Measurements from ENCODE around the gene RIN3. TPM values are rescaled to one million over a fixed set of nuclear protein-coding genes. Genes with fewer than 3 reads are reported as not detected.

Gene RIN3
- total RNA-seq, 4 donors from 2014 or later, result 15.1 to 32.3 (median 21.9) TPM

- TF ChIP-seq, protein P1, sequence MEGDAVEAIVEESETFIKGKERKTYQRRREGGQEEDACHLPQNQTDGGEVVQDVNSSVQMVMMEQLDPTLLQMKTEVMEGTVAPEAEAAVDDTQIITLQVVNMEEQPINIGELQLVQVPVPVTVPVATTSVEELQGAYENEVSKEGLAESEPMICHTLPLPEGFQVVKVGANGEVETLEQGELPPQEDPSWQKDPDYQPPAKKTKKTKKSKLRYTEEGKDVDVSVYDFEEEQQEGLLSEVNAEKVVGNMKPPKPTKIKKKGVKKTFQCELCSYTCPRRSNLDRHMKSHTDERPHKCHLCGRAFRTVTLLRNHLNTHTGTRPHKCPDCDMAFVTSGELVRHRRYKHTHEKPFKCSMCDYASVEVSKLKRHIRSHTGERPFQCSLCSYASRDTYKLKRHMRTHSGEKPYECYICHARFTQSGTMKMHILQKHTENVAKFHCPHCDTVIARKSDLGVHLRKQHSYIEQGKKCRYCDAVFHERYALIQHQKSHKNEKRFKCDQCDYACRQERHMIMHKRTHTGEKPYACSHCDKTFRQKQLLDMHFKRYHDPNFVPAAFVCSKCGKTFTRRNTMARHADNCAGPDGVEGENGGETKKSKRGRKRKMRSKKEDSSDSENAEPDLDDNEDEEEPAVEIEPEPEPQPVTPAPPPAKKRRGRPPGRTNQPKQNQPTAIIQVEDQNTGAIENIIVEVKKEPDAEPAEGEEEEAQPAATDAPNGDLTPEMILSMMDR (IDR thresholded peaks at IDR 0.05; ENCODE audit: low read depth), result no peak
Measured at GRCh38 chr14:92683041-92683440, 169.5 kb downstream of the RIN3 start.

DNA sequence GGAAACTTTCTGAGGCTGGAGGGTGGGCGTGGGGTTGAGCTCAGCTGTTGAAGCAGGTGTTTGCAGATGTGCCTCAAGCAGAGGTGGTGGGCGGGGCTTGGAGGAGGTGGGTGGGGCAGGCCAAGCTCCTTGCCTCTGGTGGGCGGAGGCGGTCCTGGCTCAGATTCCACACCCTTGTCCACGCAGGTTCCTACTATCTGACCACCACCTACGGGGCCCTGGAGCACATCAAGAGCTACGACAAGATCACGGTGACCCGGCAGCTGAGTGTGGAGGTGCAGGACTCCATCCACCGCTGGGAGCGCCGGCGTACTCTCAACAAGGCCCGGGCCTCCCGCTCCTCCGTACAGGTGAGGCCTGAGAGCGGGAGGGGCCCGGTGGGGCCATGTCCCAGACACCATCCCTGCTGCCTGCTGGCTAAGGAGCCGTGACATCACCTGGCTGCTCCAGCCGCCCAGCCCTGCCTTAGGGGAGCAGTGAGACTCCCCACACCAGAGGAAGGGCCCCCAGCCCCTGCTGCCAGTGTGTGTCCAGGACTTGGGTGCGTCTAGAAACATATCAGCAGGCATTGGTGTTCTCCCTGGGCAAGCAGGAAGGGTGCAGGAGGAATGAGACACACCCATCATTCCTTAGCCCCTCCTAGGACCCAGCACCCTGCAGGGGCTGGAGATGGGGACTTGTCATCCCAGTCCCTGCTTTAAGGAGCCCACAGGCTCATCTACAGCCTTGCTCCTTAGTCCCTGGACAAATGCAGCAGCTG, 171.4 kb downstream of the RIN3 start:
- TF ChIP-seq, protein P1 (IDR thresholded peaks at IDR 0.05; ENCODE audit: low read depth), result no peak

DNA sequence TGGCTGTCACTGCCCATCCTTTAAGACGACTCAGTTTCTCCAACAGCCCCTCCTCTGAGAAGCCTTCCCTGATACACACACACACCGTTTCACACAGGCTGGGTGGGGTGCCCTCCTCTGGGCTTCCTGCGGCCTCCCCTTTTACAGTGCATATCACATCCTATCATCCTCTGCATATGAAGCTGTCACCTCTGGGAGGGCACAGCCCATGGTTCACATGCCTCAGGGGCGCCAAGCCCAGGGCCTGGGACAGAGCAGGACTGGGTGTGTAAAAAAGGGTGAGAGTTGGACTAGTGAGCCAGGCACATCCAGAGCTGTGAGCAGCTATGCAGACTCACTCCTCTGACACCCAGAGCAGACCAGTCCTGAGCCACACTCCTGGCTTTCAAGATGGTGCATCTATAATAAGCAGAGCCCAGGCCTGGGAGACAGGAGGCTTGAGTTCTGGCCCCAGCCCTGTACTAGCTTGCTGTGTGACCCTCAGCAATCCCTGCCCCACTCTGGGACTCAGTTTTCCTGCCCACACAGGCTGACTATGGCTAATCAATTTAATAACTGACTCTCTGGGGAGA, 172.3 kb downstream of the RIN3 start:
- TF ChIP-seq, protein P1 (IDR thresholded peaks at IDR 0.05; ENCODE audit: low read depth), result no peak

- TF ChIP-seq, protein P1 (IDR thresholded peaks at IDR 0.05; ENCODE audit: low read depth), result no peak
Measured at GRCh38 chr14:92686411-92686899, 172.9 kb downstream of the RIN3 start.

DNA sequence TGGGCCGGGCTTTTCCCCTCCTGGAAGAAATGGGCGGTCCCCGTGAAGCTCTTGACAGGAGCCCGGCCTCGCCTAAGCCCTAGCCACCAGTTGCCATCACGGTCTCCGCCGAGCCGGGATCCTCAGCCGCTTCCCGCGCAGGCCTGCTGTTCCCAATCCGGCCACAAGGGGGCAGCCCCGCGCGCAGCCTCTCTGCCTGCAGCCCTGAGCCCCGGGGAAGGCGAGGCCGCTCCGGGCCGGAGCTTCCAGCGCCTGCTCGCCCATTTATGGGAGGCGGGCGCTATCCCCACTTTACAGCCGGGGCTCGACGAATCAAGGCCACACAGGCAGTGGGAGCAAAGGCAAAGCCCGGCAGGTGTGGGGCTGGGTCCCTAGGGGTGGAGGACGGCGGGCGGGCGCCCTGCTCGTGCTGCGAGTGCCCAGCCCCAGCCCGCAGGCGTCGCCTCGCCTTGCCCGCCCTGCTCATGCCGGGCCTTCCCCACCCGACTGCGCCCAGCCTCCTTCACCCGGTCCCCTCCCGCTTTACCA, 173.4 kb downstream of the RIN3 start:
- TF ChIP-seq, protein P1 (IDR thresholded peaks at IDR 0.05; ENCODE audit: low read depth), result no peak

DNA sequence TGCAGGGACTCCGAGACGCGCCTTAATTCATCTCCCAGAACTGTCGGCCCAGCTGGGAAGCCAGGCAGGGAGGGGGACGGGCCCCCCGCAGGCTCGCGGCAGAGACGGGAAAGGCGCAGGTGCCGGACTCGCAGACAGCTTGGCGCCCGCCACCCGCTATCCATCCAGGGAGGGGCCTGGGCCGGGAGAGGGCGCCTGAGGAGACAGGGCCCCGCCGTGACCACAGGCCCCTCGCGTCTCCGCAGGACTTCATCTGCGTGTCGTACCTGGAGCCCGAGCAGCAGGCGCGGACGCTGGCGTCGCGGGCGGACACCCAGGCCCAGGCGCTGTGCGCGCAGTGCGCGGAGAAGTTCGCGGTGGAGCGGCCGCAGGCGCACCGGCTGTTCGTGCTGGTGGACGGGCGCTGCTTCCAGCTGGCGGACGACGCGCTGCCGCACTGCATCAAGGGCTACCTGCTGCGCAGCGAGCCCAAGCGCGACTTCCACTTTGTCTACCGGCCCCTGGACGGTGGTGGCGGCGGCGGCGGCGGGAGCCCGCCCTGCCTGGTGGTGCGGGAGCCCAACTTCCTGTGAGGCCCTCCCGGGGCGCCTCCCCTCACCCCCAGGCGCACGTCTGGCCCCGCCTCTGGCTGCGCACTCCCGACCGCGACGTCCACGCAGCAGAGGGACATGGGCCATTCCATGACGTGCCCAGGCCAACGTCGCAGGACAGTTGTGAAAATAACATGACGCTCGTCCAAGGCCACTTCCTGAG, 174.3 kb downstream of the RIN3 start:
- TF ChIP-seq, protein P1 (IDR thresholded peaks at IDR 0.05; ENCODE audit: low read depth), result no peak
